Trophoblast cell (in vitro differentiated cells and primary cell): ENCODE results near the gene TMEM9.
A peak's percentile ranks its signal among the peaks of the same experiment; 100 is the strongest.

Experiments used
- DNase-seq, 2 donors: peaks; one replicate each; pipeline ENCODE4 v3.0.0-alpha.2; 2016
- H2AFZ ChIP-seq: 2 replicates; pipeline ENCODE4 v1.6.1; 2013; ENCODE audit warnings: low read length, moderate library complexity, mild to moderate bottlenecking; ENCODE audit not compliant: insufficient read depth, poor library complexity
- H2AK5ac ChIP-seq: 2 replicates; pipeline ENCODE4 v1.6.1; 2013; ENCODE audit warnings: mild to moderate bottlenecking, low read length
- H2BK120ac ChIP-seq: 2 replicates; pipeline ENCODE4 v1.6.1; 2013; ENCODE audit warnings: low read length, mild to moderate bottlenecking, moderate library complexity; ENCODE audit not compliant: insufficient read depth, poor library complexity
- H2BK12ac ChIP-seq: 2 replicates; pipeline ENCODE4 v1.6.1; 2013; ENCODE audit warnings: mild to moderate bottlenecking, low read length, moderate library complexity
- H2BK5ac ChIP-seq: 2 replicates; pipeline ENCODE4 v1.6.1; 2013; ENCODE audit warnings: low read length, low read depth, moderate library complexity, mild to moderate bottlenecking; ENCODE audit not compliant: poor library complexity
- H3K14ac ChIP-seq: 2 replicates; pipeline ENCODE4 v1.6.1; 2013; ENCODE audit warnings: mild to moderate bottlenecking, low read length
- H3K18ac ChIP-seq: 2 replicates; pipeline ENCODE4 v1.6.1; 2013; ENCODE audit warnings: mild to moderate bottlenecking, low read length
- H3K23ac ChIP-seq: 2 replicates; pipeline ENCODE4 v1.6.1; 2013; ENCODE audit warnings: low read length
- H3K27ac ChIP-seq: 2 replicates; pipeline ENCODE4 v1.5.1; 2013; ENCODE audit warnings: low read depth, mild to moderate bottlenecking, inconsistent platforms, low read length, moderate library complexity
- H3K27me3 ChIP-seq: 2 replicates; pipeline ENCODE4 v1.6.1; 2013; ENCODE audit warnings: inconsistent platforms, mild to moderate bottlenecking, low read length, moderate library complexity; ENCODE audit not compliant: insufficient read depth
- H3K36me3 ChIP-seq, 2 experiments: 1 replicate in 1 of 2; 2 replicates in 1 of 2; pipeline ENCODE4 v1.6.1; 2013; ENCODE audit warnings: low read length in 2 of 2, mild to moderate bottlenecking in 2 of 2, moderate library complexity in 1 of 2; ENCODE audit not compliant: insufficient read depth in 2 of 2, control insufficient read depth in 1 of 2
- H3K4ac ChIP-seq: 2 replicates; pipeline ENCODE4 v1.6.1; 2013; ENCODE audit warnings: low read depth, mild to moderate bottlenecking, low read length, moderate library complexity
- H3K4me1 ChIP-seq, 2 experiments: 1 replicate in 1 of 2; 2 replicates in 1 of 2; pipeline ENCODE4 v1.6.1; 2013; ENCODE audit warnings: low read length in 2 of 2, mild to moderate bottlenecking in 2 of 2, moderate library complexity in 1 of 2; ENCODE audit not compliant: insufficient read depth in 2 of 2, control insufficient read depth in 1 of 2
- H3K4me2 ChIP-seq: 2 replicates; pipeline ENCODE4 v1.6.1; 2013; ENCODE audit warnings: inconsistent platforms, mild to moderate bottlenecking, low read length, moderate library complexity
- H3K4me3 ChIP-seq: 2 replicates; pipeline ENCODE4 v1.5.1; 2013; ENCODE audit warnings: mild to moderate bottlenecking, low read depth, low read length, inconsistent platforms
- H3K79me1 ChIP-seq: one replicate; pipeline ENCODE4 v1.6.1; 2013; ENCODE audit warnings: low read length
- H3K79me2 ChIP-seq: 2 replicates; pipeline ENCODE4 v1.6.1; 2013; ENCODE audit warnings: low read length, mild to moderate bottlenecking; ENCODE audit not compliant: control insufficient read depth, insufficient read depth, poor library complexity
- H3K9ac ChIP-seq: 2 replicates; pipeline ENCODE4 v1.6.1; 2013; ENCODE audit warnings: mild to moderate bottlenecking, low read length
- H3K9me3 ChIP-seq: 2 replicates; pipeline ENCODE4 v1.6.1; 2013; ENCODE audit warnings: low read depth, mild to moderate bottlenecking, control low read depth, inconsistent platforms, low read length; ENCODE audit not compliant: insufficient read depth
- H4K12ac ChIP-seq: 2 replicates; pipeline ENCODE4 v1.6.1; 2013; ENCODE audit warnings: low read depth, mild to moderate bottlenecking, low read length, moderate library complexity
- H4K8ac ChIP-seq: 2 replicates; pipeline ENCODE4 v1.6.1; 2013; ENCODE audit warnings: low read depth, mild to moderate bottlenecking, low read length, moderate library complexity
- H4K91ac ChIP-seq: one replicate; pipeline ENCODE4 v1.6.1; 2013; ENCODE audit warnings: low read depth, mild to moderate bottlenecking, low read length, moderate library complexity
- WGBS: extraction: QIAGEN DNeasy Blood & Tissue Kit; methylation state at CpG from one replicate; pipeline ENCODE4 v1.1.7; 2013; ENCODE audit warnings: missing lambda C conversion rate; ENCODE audit not compliant: insufficient read length, insufficient coverage; ENCODE audit errors: extremely low coverage; 5-methylcytosine and 5-hydroxymethylcytosine counted together

The TMEM9 gene

GRCh38 chr1:201115390-201115937, 38.8 kb downstream of the TMEM9 start:
- Histone ChIP-seq H3K27ac (no peak overlapping the region), H3K79me2 (no peaks in the 10 kb centered on the region), H2BK5ac (no peak overlapping the region), H3K23ac (no peak overlapping the region), H3K79me1 (no peaks in the 10 kb centered on the region), H3K14ac (no peak overlapping the region), H3K9ac (no peak overlapping the region), H3K4me2 (no peak overlapping the region), H2AFZ (no peak overlapping the region), H3K4me1 (peaks cover 5% of the 10 kb centered on the region in 2 experiments), H4K8ac (no peak overlapping the region), H2BK120ac (no peak overlapping the region), H4K12ac (no peak overlapping the region), H2AK5ac (no peak overlapping the region), H2BK12ac (no peak overlapping the region), H3K36me3 (no peaks in the 10 kb centered on the region), H3K9me3 (no peaks in the 10 kb centered on the region), H3K4ac (no peak overlapping the region), H3K18ac (no peak overlapping the region), H4K91ac (no peak overlapping the region), H3K27me3 (peaks cover 8% of the 10 kb centered on the region), H3K4me3 (no peak overlapping the region)
- no CpG with 5 or more reads among the region's 25 CpGs for WGBS
- DNase-seq = no peak

GRCh38 chr1:201114245-201115131, 39.8 kb downstream of the TMEM9 start:
- H3K14ac ChIP-seq = no peak overlapping the region
- peak; percentile 90 to 97 for DNase-seq
- H2BK5ac ChIP-seq = no peak overlapping the region
- no peak overlapping the region for H3K27ac ChIP-seq
- H3K9ac ChIP-seq = no peak overlapping the region
- no peak overlapping the region for H3K4ac ChIP-seq
- H4K12ac ChIP-seq = no peak overlapping the region
- peak overlapping the region; percentile 62 for H3K4me3 ChIP-seq
- H3K4me2 ChIP-seq = peak overlapping the region; percentile 66
- H3K79me1 ChIP-seq = no peaks in the 10 kb centered on the region
- H3K4me1 ChIP-seq = peaks cover 5 to 6% of the 10 kb centered on the region in 2 experiments
- H3K18ac ChIP-seq = no peak overlapping the region
- no peak overlapping the region for H2BK12ac ChIP-seq
- no peak overlapping the region for H2AK5ac ChIP-seq
- H3K9me3 ChIP-seq = no peaks in the 10 kb centered on the region
- H2AFZ ChIP-seq = peak overlapping the region; percentile 21
- no CpG with 5 or more reads among the region's 88 CpGs for WGBS
- H2BK120ac ChIP-seq = no peak overlapping the region
- H4K91ac ChIP-seq = no peak overlapping the region
- H4K8ac ChIP-seq = peak overlapping the region; percentile 7
- H3K27me3 ChIP-seq = peaks cover 8% of the 10 kb centered on the region
- no peak overlapping the region for H3K23ac ChIP-seq
- no peaks in the 10 kb centered on the region for H3K79me2 ChIP-seq
- H3K36me3 ChIP-seq = no peaks in the 10 kb centered on the region

- H3K23ac ChIP-seq = no peak overlapping the region
- DNase-seq = peak; percentile 68 to 86
- H3K27me3 ChIP-seq = peaks cover 8% of the 10 kb centered on the region
- H3K79me2 ChIP-seq = no peaks in the 10 kb centered on the region
- WGBS = no CpG with 5 or more reads among the region's 17 CpGs
- no peak overlapping the region for H2BK12ac ChIP-seq
- no peak overlapping the region for H3K4ac ChIP-seq
- no peak overlapping the region for H2AK5ac ChIP-seq
- no peak overlapping the region for H2BK5ac ChIP-seq
- H3K9ac ChIP-seq = no peak overlapping the region
- no peak overlapping the region for H2BK120ac ChIP-seq
- no peaks in the 10 kb centered on the region for H3K9me3 ChIP-seq
- no peak overlapping the region for H3K14ac ChIP-seq
- H2AFZ ChIP-seq = no peak overlapping the region
- H3K4me2 ChIP-seq = peak overlapping the region; percentile 66
- H3K4me3 ChIP-seq = no peak overlapping the region
- peaks cover 5 to 6% of the 10 kb centered on the region in 2 experiments for H3K4me1 ChIP-seq
- H3K18ac ChIP-seq = no peak overlapping the region
- no peaks in the 10 kb centered on the region for H3K79me1 ChIP-seq
- H4K91ac ChIP-seq = no peak overlapping the region
- no peak overlapping the region for H4K8ac ChIP-seq
- H3K27ac ChIP-seq = no peak overlapping the region
- no peaks in the 10 kb centered on the region for H3K36me3 ChIP-seq
- H4K12ac ChIP-seq = no peak overlapping the region
Measured at GRCh38 chr1:201113451-201114244, 40.6 kb downstream of the TMEM9 start.

- peaks cover 5 to 6% of the 10 kb centered on the region in 2 experiments for H3K4me1 ChIP-seq
- H3K36me3 ChIP-seq = no peaks in the 10 kb centered on the region
- H2AFZ ChIP-seq = no peak overlapping the region
- H3K9me3 ChIP-seq = no peaks in the 10 kb centered on the region
- no peak overlapping the region for H2AK5ac ChIP-seq
- H2BK120ac ChIP-seq = no peak overlapping the region
- H2BK5ac ChIP-seq = no peak overlapping the region
- H3K27ac ChIP-seq = no peak overlapping the region
- no peak overlapping the region for H3K4ac ChIP-seq
- H3K18ac ChIP-seq = no peak overlapping the region
- no peak overlapping the region for H4K91ac ChIP-seq
- H3K14ac ChIP-seq = no peak overlapping the region
- no peak overlapping the region for H4K12ac ChIP-seq
- H3K27me3 ChIP-seq = peaks cover 8% of the 10 kb centered on the region
- H3K4me2 ChIP-seq = no peak overlapping the region
- no peak overlapping the region for H3K9ac ChIP-seq
- no peaks in the 10 kb centered on the region for H3K79me2 ChIP-seq
- H4K8ac ChIP-seq = no peak overlapping the region
- H3K23ac ChIP-seq = no peak overlapping the region
- no peaks in the 10 kb centered on the region for H3K79me1 ChIP-seq
- no peak overlapping the region for H2BK12ac ChIP-seq
- DNase-seq = peak in 1 of 2 donors; percentile 1
- WGBS = no CpG with 5 or more reads among the region's 3 CpGs
- H3K4me3 ChIP-seq = no peak overlapping the region
Measured at GRCh38 chr1:201112926-201113325, 41.3 kb downstream of the TMEM9 start.
